Mammary epithelial cell (primary cell): ENCODE measurements around the gene HOXB1.

ENCODE experiments used
- CTCF ChIP-seq, 2 donors: IDR thresholded peaks in 1 of 2; conservative IDR thresholded peaks in 1 of 2; 2 replicates each; pipeline ENCODE4 v1.5.1; 2011 to 2012; ENCODE audit warnings: inconsistent platforms in 2 of 2, low read length in 2 of 2, mild to moderate bottlenecking in 2 of 2, control low read depth in 1 of 2, low read depth in 1 of 2; ENCODE audit not compliant: insufficient read depth in 1 of 2; ENCODE audit errors: extremely low read depth in 1 of 2
- EZH2 ChIP-seq: IDR thresholded peaks from 2 replicates; pipeline ENCODE4 v1.6.1; 2012; ENCODE audit warnings: low read length, inconsistent platforms, borderline replicate concordance

DNA sequence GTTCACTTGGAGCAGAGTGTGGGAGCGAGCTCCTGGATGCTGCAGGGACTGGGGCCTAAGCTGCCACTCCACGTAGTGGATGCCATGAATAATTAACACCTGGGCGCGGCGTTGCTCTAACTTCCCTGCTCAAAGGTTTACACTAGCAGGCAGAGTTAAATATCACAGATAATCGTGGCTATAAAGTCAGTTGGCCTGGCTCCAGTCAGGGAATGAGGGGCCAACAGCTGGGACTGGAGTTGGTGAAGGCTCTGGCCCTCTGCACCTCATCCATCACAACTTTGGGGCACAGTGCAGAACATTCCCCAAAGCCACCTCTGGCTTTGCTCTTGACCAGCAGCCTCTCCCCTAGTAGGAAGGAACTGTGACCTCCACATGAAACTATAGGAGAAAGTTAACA lies 36.4 kb upstream of the HOXB1 start:
- no peak for TF ChIP-seq CTCF (conservative IDR thresholded peaks at IDR 0.05 in 1 of 2, IDR thresholded peaks at IDR 0.05 in 1 of 2; ENCODE audit: extremely low read depth in 1 of 2, insufficient read depth in 1 of 2, low read depth in 1 of 2, low read length in 2 of 2)
- TF ChIP-seq EZH2: no peak
